Keratinocyte (primary cell): Measurements from ENCODE around the gene LAMA3. TPM values are rescaled to one million over a fixed set of nuclear protein-coding genes. Genes with fewer than 3 reads are reported as not detected.

Experiments used
- DNase-seq: peaks from one replicate; pipeline ENCODE4 v3.0.0-alpha.2; 2011; ENCODE audit warnings: low read depth, missing footprints, low spot score
- FAIRE-seq: peaks from 2 replicates; lab custom pipeline; 2011; peaks lifted over from hg19 to GRCh38; lab: Jason Lieb, UNC
- H2AFZ ChIP-seq: 2 replicates; pipeline ENCODE4 v1.6.0; 2012; ENCODE audit warnings: low read length, control low read depth, inconsistent platforms; ENCODE audit not compliant: control insufficient read depth
- H3K27ac ChIP-seq: 2 replicates; pipeline ENCODE4 v1.5.1; 2011; ENCODE audit warnings: low read length; ENCODE audit not compliant: control insufficient read depth, insufficient read depth
- H3K27me3 ChIP-seq: 3 replicates; pipeline ENCODE4 v1.6.0; 2011; ENCODE audit warnings: low read length; ENCODE audit not compliant: control insufficient read depth, insufficient read depth; ENCODE audit errors: extremely low read depth
- H3K36me3 ChIP-seq, 2 experiments: 2 replicates in 1 of 2; 3 replicates in 1 of 2; pipeline ENCODE4 v1.5.1; 2011; ENCODE audit warnings: low read length in 2 of 2, mild to moderate bottlenecking in 1 of 2; ENCODE audit not compliant: control insufficient read depth in 2 of 2, insufficient read depth in 2 of 2; ENCODE audit errors: extremely low read depth in 1 of 2
- H3K4me1 ChIP-seq: 3 replicates; pipeline ENCODE4 v1.5.1; 2011; ENCODE audit warnings: low read length; ENCODE audit not compliant: control insufficient read depth, insufficient read depth; ENCODE audit errors: extremely low read depth
- H3K4me2 ChIP-seq: 3 replicates; pipeline ENCODE4 v1.6.0; 2011; ENCODE audit warnings: low read depth, low read length; ENCODE audit not compliant: control insufficient read depth, insufficient read depth; ENCODE audit errors: extremely low read depth
- H3K4me3 ChIP-seq, 3 experiments: fragments of 200-600 bp in 1 of 3; sonication (generic) in 1 of 3; 2 replicates in 2 of 3; 3 replicates in 1 of 3; pipeline ENCODE4 v1.5.1; 2011 to 2016; ENCODE audit warnings: low read length in 3 of 3, mild to moderate bottlenecking in 3 of 3, control low read depth in 2 of 3, inconsistent platforms in 1 of 3, low read depth in 1 of 3, mixed read lengths in 1 of 3, mixed run types in 1 of 3, moderate library complexity in 1 of 3; ENCODE audit not compliant: control insufficient read depth in 2 of 3, insufficient read depth in 2 of 3; ENCODE audit errors: extremely low read depth in 1 of 3
- H3K79me2 ChIP-seq: 2 replicates; pipeline ENCODE4 v1.6.0; 2012; ENCODE audit warnings: low read length; ENCODE audit not compliant: control insufficient read depth, insufficient read depth
- H3K9ac ChIP-seq: 3 replicates; pipeline ENCODE4 v1.6.0; 2011; ENCODE audit warnings: low read length; ENCODE audit not compliant: control insufficient read depth, insufficient read depth; ENCODE audit errors: extremely low read depth
- H3K9me1 ChIP-seq: 3 replicates; pipeline ENCODE4 v1.6.0; 2011; ENCODE audit warnings: low read length; ENCODE audit not compliant: control insufficient read depth, insufficient read depth; ENCODE audit errors: extremely low read depth
- H3K9me3 ChIP-seq: 2 replicates; pipeline ENCODE4 v1.5.1; 2012; ENCODE audit warnings: low read depth, low read length; ENCODE audit not compliant: control insufficient read depth
- H4K20me1 ChIP-seq: 3 replicates; pipeline ENCODE4 v1.6.0; 2011; ENCODE audit warnings: low read length; ENCODE audit not compliant: control insufficient read depth, insufficient read depth; ENCODE audit errors: extremely low read depth
- CTCF ChIP-seq, 3 experiments: IDR thresholded peaks in 1 of 3; conservative IDR thresholded peaks in 1 of 3; optimal IDR thresholded peaks in 1 of 3; 2 replicates in 2 of 3; 3 replicates in 1 of 3; pipeline versions ENCODE3 to v1.5.1; 2011; ENCODE audit warnings: low read length in 3 of 3, mild to moderate bottlenecking in 3 of 3, moderate library complexity in 2 of 3, control low read depth in 1 of 3, inconsistent platforms in 1 of 3; ENCODE audit not compliant: insufficient read depth in 2 of 3; ENCODE audit errors: extremely low read depth in 1 of 3
- EZH2 ChIP-seq: IDR thresholded peaks from one replicate; pipeline ENCODE4 v1.6.1; 2012; ENCODE audit warnings: inconsistent platforms, mild to moderate bottlenecking, low read length, moderate library complexity
- dilution Hi-C: fragments of 300-500 bp; cut with MboI; formaldehyde crosslinking; loops from one replicate; pipeline ENCODE4 v1.7.0; 2020; ENCODE audit warnings: low sequenced_read_pairs; ENCODE audit not compliant: extremely low pct_ligation_motif_present
- polyA plus RNA-seq, 5 experiments: library from polyadenylated mRNA; depleted of rRNA in 3 of 5; stranded (reverse) in 3 of 5; stranded (forward) in 1 of 5; unstranded in 1 of 5; fragments of >200 nt; gene quantifications; 1 replicate in 1 of 5; 2 replicates in 3 of 5; 3 replicates in 1 of 5; pipeline versions ENCODE4 v1.2.1 to v1.2.3, GENCODE V29; 2011 to 2012; ENCODE audit warnings: missing spikeins in 2 of 5, low read depth in 1 of 5, low replicate concordance in 1 of 5

LAMA3 gene
- polyA plus RNA-seq, 1 donor (not counting 4 experiments of a cell fraction or from before 2014, with no cell fraction given) = 1,944 TPM

- no peak overlapping the region for H3K4me2 ChIP-seq
- no peaks in the 10 kb centered on the region for H3K79me2 ChIP-seq
- H3K36me3 ChIP-seq = no peaks in the 10 kb centered on the region
- no peaks in the 10 kb centered on the region for H3K27me3 ChIP-seq
- dilution Hi-C loops = no loop called here
- FAIRE-seq (no peak), DNase-seq (no peak)
- H4K20me1 ChIP-seq = no peaks in the 10 kb centered on the region
- H3K9ac ChIP-seq = no peak overlapping the region
- no peak for TF ChIP-seq CTCF (optimal IDR thresholded peaks at IDR 0.05 in 1 of 3, IDR thresholded peaks at IDR 0.05 in 1 of 3, conservative IDR thresholded peaks at IDR 0.05 in 1 of 3; ENCODE audit: extremely low read depth in 1 of 3, insufficient read depth in 2 of 3, low read length in 3 of 3)
- no peak for TF ChIP-seq EZH2
- no peak overlapping the region for H3K4me3 ChIP-seq
- H3K4me1 ChIP-seq = no peaks in the 10 kb centered on the region
- H3K27ac ChIP-seq = no peak overlapping the region
- H3K9me3 ChIP-seq = no peaks in the 10 kb centered on the region
- H3K9me1 ChIP-seq = no peaks in the 10 kb centered on the region
- H2AFZ ChIP-seq = no peak overlapping the region
Observed at GRCh38 chr18:23643815-23644490, 45.3 kb upstream of the LAMA3 start.

- no peak overlapping the region for H3K4me3 ChIP-seq
- H3K9me3 ChIP-seq = no peaks in the 10 kb centered on the region
- no peaks in the 10 kb centered on the region for H3K27me3 ChIP-seq
- no peaks in the 10 kb centered on the region for H3K36me3 ChIP-seq
- TF ChIP-seq CTCF (optimal IDR thresholded peaks at IDR 0.05 in 1 of 3, IDR thresholded peaks at IDR 0.05 in 1 of 3, conservative IDR thresholded peaks at IDR 0.05 in 1 of 3; ENCODE audit: extremely low read depth in 1 of 3, insufficient read depth in 2 of 3, low read length in 3 of 3) (no peak), EZH2 (no peak)
- no peak overlapping the region for H2AFZ ChIP-seq
- no peak overlapping the region for H3K27ac ChIP-seq
- H3K79me2 ChIP-seq = no peaks in the 10 kb centered on the region
- no peaks in the 10 kb centered on the region for H4K20me1 ChIP-seq
- H3K9me1 ChIP-seq = no peaks in the 10 kb centered on the region
- DNase-seq = no peak
- FAIRE-seq = no peak
- H3K4me1 ChIP-seq = no peaks in the 10 kb centered on the region
- dilution Hi-C loops = no loop called here
- no peak overlapping the region for H3K9ac ChIP-seq
- H3K4me2 ChIP-seq = no peak overlapping the region
Observed at GRCh38 chr18:23645568-23646175, 43.6 kb upstream of the LAMA3 start.
